NCI-H2227 (cell line): ENCODE measurements around the gene HNF1A.

Experiments
- DNase-seq: peaks from one replicate; lab custom pipeline; 2025; ENCODE audit not compliant: unreplicated experiment; lab: John Stamatoyannopoulos, UW

The HNF1A gene

DNA sequence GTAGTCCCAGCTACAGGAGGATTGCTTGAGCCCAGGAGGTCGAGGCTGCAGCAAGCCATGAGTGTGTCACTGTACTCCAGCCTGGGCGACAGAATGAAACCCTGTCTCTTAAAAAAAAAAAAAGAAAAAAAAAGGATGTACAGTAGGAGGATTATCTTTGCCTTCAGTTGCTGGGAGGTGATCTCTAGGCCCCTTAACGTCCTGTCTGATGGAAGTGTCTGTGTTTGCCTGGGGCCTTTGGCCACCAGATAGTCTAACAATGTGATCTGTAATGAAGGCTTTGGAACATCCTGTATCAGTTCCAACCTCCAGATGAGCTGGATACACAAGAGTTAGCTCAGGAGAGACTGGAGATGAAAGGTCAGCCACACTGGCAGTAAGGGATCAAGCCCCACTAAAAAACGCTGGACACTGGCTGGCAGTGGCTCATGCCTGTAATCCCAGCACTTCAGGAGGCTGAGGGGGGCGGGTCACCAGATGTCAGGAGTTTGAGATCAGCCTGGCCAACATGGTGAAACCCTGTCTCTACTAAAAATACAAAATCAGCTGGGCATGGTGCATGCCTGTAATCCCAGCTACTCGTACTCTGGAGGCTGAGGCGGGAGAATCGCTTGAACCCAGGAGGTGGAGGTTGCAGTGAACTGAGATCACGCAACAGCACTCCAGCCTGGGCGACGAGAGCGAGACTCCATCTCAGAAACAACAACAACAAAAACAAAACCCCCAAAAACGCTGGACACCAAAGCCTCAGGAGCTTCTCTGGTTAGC is 19.0 kb upstream of the HNF1A start:
- no peak for DNase-seq

DNA sequence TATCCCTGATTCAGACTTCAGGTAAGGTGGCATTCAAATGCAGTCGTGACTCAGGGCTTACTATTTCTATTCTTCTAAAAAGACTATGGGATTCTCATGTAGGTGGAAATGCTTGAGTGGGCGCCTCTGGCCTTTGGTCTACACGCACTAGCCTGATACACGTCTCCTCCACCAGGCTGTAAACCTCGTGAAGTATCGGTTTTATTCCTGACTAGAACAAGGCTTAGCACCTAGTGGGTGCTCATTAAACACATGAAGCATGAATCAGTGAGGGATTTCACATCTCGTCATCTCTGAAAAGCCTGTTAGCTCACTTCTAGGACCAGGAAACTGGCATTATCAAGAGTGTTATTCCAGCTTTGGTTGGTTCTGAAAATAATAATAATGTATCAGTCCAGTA is 17.7 kb upstream of the HNF1A start:
- DNase-seq, result no peak

- no peak for DNase-seq
These were observed 16.5 kb upstream of the HNF1A start for GRCh38 chr12:120961604-120962531.

GRCh38 chr12:120962532-120963020 is 15.8 kb upstream of the HNF1A start:
- DNase-seq, result no peak

DNA sequence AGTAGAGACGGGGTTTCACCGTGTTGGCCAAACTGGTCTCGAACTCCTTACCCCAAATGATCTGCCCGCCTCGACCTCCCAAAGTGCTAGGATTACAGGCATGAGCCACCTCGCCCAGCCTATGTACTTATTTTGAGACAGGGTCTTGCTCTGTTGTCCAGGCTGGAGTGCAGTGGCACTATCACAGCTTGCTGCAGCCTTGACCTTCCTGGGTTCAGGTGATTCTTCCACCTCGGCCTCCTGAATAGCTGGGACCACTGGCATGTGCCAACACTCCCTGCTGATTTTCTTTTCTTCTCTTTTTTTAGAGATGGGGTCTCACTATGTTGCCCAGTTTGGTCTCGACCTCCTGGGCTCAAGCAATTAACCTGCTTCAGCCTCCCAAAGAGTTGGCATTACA is 14.0 kb upstream of the HNF1A start:
- no peak for DNase-seq

DNA sequence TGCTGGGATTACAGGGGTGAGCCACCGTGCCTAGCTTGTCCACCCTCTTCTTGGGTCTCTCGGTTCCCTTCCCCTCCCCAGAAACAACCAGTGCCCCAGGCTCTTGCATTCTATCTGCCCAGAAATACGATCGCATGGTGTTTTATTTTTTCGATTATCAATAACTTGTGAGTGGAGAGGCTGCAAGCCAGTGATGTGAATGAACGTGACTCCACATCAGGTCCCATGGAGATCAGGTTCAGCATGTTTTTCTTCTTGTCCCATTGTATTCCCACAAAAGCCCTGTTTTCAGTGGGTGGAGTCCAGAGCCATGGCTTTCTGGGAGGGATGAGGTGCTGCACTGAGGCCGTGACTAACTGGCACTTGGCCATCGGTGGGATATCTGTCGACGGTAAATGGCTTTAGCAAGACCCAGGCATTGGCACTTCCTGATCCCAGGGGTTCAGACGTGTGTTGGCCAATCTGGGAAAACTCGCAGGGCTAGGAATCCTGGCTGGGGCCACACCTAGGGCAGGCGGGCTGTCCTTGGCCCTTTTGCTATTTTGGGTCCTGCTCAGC is 12.7 kb upstream of the HNF1A start:
- no peak for DNase-seq

GRCh38 chr12:120970310-120970709 is 8.0 kb upstream of the HNF1A start:
- no peak for DNase-seq

- DNase-seq, result peak; percentile 57
These were observed 6.8 kb upstream of the HNF1A start for GRCh38 chr12:120971299-120972180.

DNA sequence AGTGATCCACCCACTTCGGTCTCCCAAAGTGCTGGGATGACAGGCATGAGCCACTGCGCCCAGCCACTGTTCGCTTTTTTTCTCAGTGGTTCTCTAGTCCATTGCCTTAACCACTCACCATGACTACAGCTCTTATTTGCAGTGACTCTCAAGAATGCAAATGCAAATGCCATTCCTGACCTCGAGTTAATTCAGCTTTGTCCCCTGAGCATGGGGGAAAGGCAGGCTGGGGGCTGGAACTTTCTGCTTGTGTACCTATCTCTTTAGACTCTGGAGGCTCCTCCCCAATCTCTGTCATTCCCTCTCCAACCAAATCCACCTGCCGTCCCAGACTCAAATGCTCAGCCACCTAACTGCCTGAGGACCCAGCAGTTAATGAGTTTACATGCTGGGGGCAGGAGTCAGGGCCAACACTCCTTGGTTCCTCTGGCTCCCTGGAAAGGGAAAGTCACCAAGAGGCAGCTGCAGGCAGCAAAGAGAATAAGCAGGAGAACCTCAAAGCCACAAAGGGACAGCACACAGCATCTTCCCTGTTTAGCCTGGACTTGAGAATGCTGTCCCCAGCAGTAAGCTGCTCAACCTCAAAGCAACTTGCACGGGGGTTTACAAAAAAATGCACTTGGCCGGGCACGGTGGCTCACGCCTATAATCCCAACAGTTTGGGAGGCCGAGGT is 5.3 kb upstream of the HNF1A start:
- DNase-seq, result no peak

DNA sequence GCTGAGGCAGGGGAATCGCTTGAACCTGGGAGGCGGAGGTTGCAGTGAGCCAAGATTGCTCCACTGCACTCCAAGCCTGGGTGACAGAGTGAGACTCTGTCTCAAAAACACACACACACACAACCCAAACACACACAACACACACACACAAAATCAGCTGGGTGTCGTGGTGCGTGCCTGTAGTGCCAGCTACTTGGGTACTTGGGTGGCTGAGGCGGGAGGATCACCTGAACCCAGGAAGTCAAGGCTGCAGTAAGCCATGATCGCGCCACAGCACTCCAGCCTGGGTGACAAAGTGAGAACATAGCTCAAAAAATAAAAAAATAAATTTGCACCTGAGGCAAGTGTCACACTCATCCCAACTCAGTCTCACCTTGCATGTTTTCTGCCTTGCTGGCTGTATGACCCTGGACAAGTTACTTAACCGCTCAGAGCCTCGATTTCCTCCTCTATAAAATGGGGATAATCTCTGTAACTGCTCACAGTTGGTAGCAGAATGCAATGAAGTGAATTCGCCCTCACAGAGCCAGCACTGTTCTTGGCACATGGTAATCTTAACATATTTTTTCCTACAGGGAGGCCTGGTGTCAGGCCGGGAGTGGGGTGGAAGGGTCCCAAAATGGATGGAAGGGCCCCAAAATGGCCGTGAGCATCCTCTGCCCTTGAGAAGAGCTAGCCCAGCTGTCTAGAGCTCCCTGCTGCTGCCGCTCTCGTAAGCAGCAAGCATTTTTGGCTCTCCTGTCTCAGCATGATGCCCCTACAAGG is 630 bp upstream of the HNF1A start:
- DNase-seq, result no peak

- DNase-seq, result no peak
These were observed 998 bp downstream of the HNF1A start for GRCh38 chr12:120979220-120979861.

DNA sequence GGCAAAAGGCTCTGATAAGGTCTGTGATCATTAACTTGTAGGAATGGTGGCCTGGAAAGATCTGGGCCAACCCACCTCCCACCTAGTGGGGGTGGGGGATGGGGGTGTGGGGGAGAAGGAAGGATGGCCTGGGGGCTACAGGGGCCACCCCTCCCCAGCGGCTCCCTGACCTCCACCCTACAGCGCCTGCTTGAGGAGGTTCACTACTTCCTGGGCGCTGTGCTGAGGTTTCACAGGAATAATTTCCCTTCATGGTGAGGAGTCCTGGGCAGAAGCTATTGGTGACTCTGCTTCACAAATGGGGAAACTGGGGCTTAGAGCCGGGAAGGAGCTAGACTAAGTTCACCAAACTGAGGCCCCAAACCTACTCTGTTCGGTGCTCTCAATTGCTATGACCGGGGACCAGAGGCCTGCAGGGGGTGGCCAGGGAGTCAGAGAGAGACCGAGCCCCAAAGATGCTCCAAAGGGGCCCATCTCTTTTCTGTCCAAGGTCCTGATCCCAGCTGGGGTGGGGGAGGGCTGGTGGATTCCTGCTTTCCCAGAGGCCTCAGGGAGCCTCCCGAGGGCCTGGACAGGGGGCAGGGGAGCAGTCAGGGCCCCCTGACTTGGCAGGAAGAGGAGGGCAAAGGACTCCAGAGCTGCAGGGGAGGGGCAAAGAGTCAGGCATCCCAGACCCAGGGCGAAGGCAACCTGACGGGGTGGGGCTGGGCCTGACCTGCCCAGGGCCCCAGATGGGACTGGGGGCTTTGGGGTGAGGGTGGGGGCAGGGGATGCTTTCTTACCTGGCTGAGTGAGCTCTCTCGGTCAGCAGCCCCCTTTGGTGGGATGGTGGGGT is 1.7 kb downstream of the HNF1A start:
- no peak for DNase-seq

DNA sequence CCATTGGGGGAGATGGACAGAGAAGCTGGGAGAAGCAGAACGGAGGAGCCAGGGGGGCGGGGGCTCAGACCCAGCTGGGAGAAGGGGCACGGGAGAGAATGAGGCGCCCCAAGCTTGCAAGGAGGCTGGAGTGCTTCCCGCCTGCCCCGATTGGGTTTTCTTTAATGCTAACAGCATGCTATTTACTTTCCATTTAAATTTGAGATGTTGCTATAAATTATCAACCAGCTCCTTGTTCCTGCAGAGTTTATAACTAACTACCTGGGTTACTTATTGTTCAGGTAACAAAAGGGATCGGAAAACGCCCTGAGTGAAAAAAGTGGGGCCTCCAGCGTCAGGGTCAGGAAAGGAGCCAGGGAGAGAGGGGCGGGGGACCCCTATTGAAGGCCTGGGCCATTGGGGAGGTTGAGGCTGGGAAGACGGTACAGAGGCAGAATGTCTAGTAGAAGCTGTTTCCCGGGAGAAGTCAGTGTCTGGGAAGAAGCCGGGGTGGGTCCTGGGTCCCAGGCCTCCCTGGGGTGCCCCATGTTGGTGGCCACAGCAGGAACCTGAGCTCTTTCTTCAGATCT is 2.5 kb downstream of the HNF1A start:
- DNase-seq, result no peak

- DNase-seq, result no peak
These were observed 3.1 kb downstream of the HNF1A start for GRCh38 chr12:120981407-120981941.

GRCh38 chr12:120982659-120983058 is 4.3 kb downstream of the HNF1A start:
- DNase-seq, result no peak

- DNase-seq, result no peak
These were observed 5.4 kb downstream of the HNF1A start for GRCh38 chr12:120983759-120984158.

DNA sequence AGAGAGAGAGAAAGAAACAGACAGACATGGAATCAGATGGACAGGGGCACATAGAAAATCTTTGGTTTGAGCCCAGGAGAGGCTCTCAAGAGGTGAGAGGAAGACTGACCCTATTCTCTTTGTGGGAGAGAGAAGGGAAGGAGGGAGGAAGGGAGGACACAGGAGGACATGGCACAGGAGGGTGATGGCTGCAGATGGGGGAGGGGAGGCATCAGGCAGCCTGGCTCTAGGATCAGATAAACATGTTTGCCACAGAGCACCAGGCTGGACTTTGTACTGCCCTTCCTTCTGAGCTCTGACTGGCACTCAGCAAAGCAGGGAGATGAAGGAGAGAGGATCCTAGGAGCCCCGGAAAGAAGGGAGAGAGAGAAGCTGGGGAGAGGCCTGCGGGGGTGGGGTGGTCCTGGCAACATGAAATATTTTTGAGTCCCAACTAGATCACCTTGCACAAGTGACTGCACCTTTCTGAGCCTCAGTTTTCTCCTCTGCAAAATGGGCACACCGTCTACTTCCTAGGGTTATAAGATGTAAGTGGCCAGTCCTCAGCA is 6.1 kb downstream of the HNF1A start:
- DNase-seq, result peak; percentile 39
